Fibroblast of mammary gland (primary cell): ENCODE measurements around the gene SHISA2.

Experiments used
- DNase-seq: peaks from one replicate; pipeline ENCODE4 v3.0.0-alpha.2; 2010; ENCODE audit warnings: low read depth
- H3K4me3 ChIP-seq: 2 replicates; pipeline ENCODE4 v1.5.1; 2011; ENCODE audit warnings: low read depth, mild to moderate bottlenecking, low read length, moderate library complexity; ENCODE audit not compliant: control insufficient read depth
- CTCF ChIP-seq: conservative IDR thresholded peaks from 2 replicates; pipeline ENCODE4 v1.5.1; 2011; ENCODE audit warnings: low read depth, low read length, inconsistent platforms; ENCODE audit not compliant: control insufficient read depth, insufficient read depth

Gene SHISA2

GRCh38 chr13:26046639-26047038 lies 5.2 kb downstream of the SHISA2 start:
- DNase-seq: no peak
- TF ChIP-seq CTCF: no peak
- H3K4me3 ChIP-seq: no peak overlapping the region

GRCh38 chr13:26045142-26045541 lies 6.7 kb downstream of the SHISA2 start:
- no peak overlapping the region for H3K4me3 ChIP-seq
- no peak for DNase-seq
- TF ChIP-seq CTCF: no peak

GRCh38 chr13:26042785-26043184 lies 9.0 kb downstream of the SHISA2 start:
- no peak overlapping the region for H3K4me3 ChIP-seq
- no peak for TF ChIP-seq CTCF
- no peak for DNase-seq

GRCh38 chr13:26041444-26041843 lies 10.4 kb downstream of the SHISA2 start:
- DNase-seq: no peak
- no peak overlapping the region for H3K4me3 ChIP-seq
- no peak for TF ChIP-seq CTCF

GRCh38 chr13:26038931-26039475 lies 12.8 kb downstream of the SHISA2 start:
- TF ChIP-seq CTCF: no peak
- no peak overlapping the region for H3K4me3 ChIP-seq
- no peak for DNase-seq

GRCh38 chr13:26037302-26037701 lies 14.5 kb downstream of the SHISA2 start:
- peak; percentile 23 for TF ChIP-seq CTCF
- no peak for DNase-seq
- H3K4me3 ChIP-seq: no peak overlapping the region

GRCh38 chr13:26036383-26036782 lies 15.4 kb downstream of the SHISA2 start:
- DNase-seq: no peak
- no peak for TF ChIP-seq CTCF
- H3K4me3 ChIP-seq: no peak overlapping the region
